Activated naive CD8-positive, alpha-beta T cell treated with anti-CD3 and anti-CD28 coated beads, Interleukin-2, amount 50 U/mL, for 24 hours (primary cell): ENCODE data around the gene STX2.
A peak's percentile ranks its signal among the peaks of the same experiment; 100 is the strongest.
"Not testable (repeated sequence)": the region's sequence is repeated elsewhere in the genome, so short reads cannot be mapped to it uniquely, and the experiment has no call there.

Experiments used
- ATAC-seq: fragments of 150-1000 bp; cut with Tn5 transposase; one replicate; pipeline ENCODE4 v1.10.0; 2021
- DNase-seq: peaks from one replicate; pipeline ENCODE4 v3.0.0; 2021
- H3K27ac Mint-ChIP-seq: one replicate; pipeline ENCODE4 v1.8.0; 2021; ENCODE audit warnings: mild to moderate bottlenecking, mixed read lengths
- H3K27me3 Mint-ChIP-seq: one replicate; pipeline ENCODE4 v1.8.0; 2021; ENCODE audit warnings: mixed read lengths
- H3K36me3 Mint-ChIP-seq: one replicate; pipeline ENCODE4 v1.8.0; 2021; ENCODE audit warnings: low read depth, mixed read lengths
- H3K4me1 Mint-ChIP-seq: one replicate; pipeline ENCODE4 v1.8.0; 2021; ENCODE audit warnings: mixed read lengths
- H3K4me3 Mint-ChIP-seq: one replicate; pipeline ENCODE4 v1.8.0; 2021; ENCODE audit warnings: mild to moderate bottlenecking, moderate library complexity, mixed read lengths
- H3K9me3 Mint-ChIP-seq: one replicate; pipeline ENCODE4 v1.8.0; 2021; ENCODE audit warnings: mixed read lengths

The STX2 gene

DNA sequence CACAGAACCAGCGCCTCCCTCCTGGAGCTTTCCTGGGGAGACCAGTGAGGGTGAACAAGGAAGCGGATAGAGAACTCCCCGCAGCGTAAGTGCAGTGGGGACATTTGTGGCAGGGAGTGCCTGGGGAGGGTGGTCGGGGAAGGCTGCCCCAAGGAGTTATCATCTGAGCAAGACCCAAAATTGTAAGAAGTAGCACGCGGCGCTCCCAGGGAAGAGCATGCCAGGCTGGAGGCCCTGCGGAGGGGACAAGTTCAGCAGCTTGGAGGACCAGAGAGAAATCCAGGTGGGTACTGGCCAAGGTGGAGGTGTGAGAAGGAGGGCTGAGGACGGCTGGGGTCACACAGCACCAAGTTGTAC, 76.8 kb downstream of the STX2 start:
- ATAC-seq, result no peak
- Mint-ChIP-seq H3K4me3 (peak overlapping the region; percentile 15), H3K27ac (no peak overlapping the region), H3K9me3 (no peaks in the 10 kb centered on the region), H3K36me3 (no peaks in the 10 kb centered on the region), H3K27me3 (peaks cover 14% of the 10 kb centered on the region), H3K4me1 (peaks cover 6% of the 10 kb centered on the region)
- no peak for DNase-seq

- H3K27ac Mint-ChIP-seq, result no peak overlapping the region
- no peaks in the 10 kb centered on the region for H3K36me3 Mint-ChIP-seq
- peak; percentile 68 for DNase-seq
- no peaks in the 10 kb centered on the region for H3K9me3 Mint-ChIP-seq
- ATAC-seq, result peak; percentile 57
- H3K4me1 Mint-ChIP-seq, result peaks cover 6% of the 10 kb centered on the region
- peaks cover 14% of the 10 kb centered on the region for H3K27me3 Mint-ChIP-seq
- peak overlapping the region; percentile 15 for H3K4me3 Mint-ChIP-seq
These were observed 77.3 kb downstream of the STX2 start for GRCh38 chr12:130761537-130762318.

GRCh38 chr12:130754234-130754901, 84.7 kb downstream of the STX2 start:
- Mint-ChIP-seq H3K4me1 (peaks cover 5% of the 10 kb centered on the region), H3K27ac (peak overlapping the region; percentile 79), H3K27me3 (no peaks in the 10 kb centered on the region), H3K4me3 (no peak overlapping the region), H3K9me3 (peaks cover 12% of the 10 kb centered on the region), H3K36me3 (peaks cover 6% of the 10 kb centered on the region)
- DNase-seq (no peak), ATAC-seq (no peak)

GRCh38 chr12:130752692-130753230, 86.3 kb downstream of the STX2 start:
- Mint-ChIP-seq H3K36me3 (peaks cover 6% of the 10 kb centered on the region), H3K4me3 (no peak overlapping the region), H3K27me3 (peaks cover 5% of the 10 kb centered on the region), H3K9me3 (peaks cover 12% of the 10 kb centered on the region), H3K4me1 (peaks cover 8% of the 10 kb centered on the region), H3K27ac (no peak overlapping the region)
- DNase-seq (no peak), ATAC-seq (no peak)

- DNase-seq, ATAC-seq, H3K27me3 Mint-ChIP-seq, H3K27ac Mint-ChIP-seq, H3K4me1 Mint-ChIP-seq, H3K36me3 Mint-ChIP-seq, H3K4me3 Mint-ChIP-seq: not testable (repeated sequence)
- H3K9me3 Mint-ChIP-seq, result peaks cover 12% of the 10 kb centered on the region
These were observed 87.0 kb downstream of the STX2 start for GRCh38 chr12:130752037-130752436.

GRCh38 chr12:130748786-130749185, 90.3 kb downstream of the STX2 start:
- Mint-ChIP-seq H3K9me3 (no peaks in the 10 kb centered on the region), H3K27ac (no peak overlapping the region), H3K36me3 (no peaks in the 10 kb centered on the region), H3K4me3 (no peak overlapping the region), H3K4me1 (peaks cover 4% of the 10 kb centered on the region), H3K27me3 (peaks cover 11% of the 10 kb centered on the region)
- DNase-seq (no peak), ATAC-seq (no peak)

DNA sequence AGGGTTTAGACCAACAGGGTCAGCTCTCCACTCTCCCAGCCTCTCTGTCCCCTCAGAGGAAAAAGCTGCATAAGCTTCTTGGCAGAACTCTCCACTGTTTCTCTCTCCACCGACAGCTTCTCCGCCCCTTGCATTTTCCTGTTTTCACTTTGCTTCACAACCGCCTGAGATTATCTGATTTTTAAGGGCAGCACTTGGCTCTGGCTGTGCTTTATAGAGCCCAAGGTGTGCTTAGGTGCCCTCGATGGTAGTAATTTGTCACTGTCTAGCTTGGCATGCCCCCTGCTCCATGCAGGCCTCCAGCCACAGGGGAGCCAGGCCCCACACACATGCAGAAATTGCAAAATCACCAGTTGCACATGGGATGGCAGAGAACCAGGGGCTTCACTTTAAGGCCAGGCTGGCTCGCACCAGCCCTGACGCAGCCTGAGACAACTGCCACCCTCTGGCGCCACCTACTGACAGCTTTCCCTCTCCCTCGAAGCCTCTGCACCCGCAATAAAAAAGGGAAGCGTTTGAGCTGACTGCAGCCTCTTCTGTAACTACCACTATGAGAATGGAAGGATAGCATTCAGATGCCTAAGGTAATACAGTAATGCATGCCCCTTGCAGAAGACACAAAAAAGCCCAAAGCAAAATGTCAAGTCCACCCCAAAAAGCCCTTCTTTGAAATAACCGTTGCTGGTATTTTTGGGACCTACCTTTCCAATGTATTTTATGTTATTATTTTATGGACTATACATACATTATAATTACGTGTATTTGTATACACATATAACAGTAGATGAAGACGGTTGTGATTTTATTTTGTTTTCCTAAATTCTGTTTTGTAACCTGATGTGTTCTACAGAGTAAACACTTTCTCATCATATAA, 90.9 kb downstream of the STX2 start:
- no peaks in the 10 kb centered on the region for H3K36me3 Mint-ChIP-seq
- H3K9me3 Mint-ChIP-seq, result no peaks in the 10 kb centered on the region
- DNase-seq (peak; percentile 84), ATAC-seq (peak; percentile 81)
- H3K4me3 Mint-ChIP-seq, result no peak overlapping the region
- peaks cover 11% of the 10 kb centered on the region for H3K27me3 Mint-ChIP-seq
- peaks cover 4% of the 10 kb centered on the region for H3K4me1 Mint-ChIP-seq
- H3K27ac Mint-ChIP-seq, result no peak overlapping the region

- no peaks in the 10 kb centered on the region for H3K9me3 Mint-ChIP-seq
- DNase-seq (no peak), ATAC-seq (no peak)
- H3K36me3 Mint-ChIP-seq, result no peaks in the 10 kb centered on the region
- no peak overlapping the region for H3K27ac Mint-ChIP-seq
- peaks cover 4% of the 10 kb centered on the region for H3K4me1 Mint-ChIP-seq
- peaks cover 13% of the 10 kb centered on the region for H3K27me3 Mint-ChIP-seq
- H3K4me3 Mint-ChIP-seq, result no peak overlapping the region
These were observed 92.5 kb downstream of the STX2 start for GRCh38 chr12:130746546-130746945.

- DNase-seq (no peak), ATAC-seq (no peak)
- Mint-ChIP-seq H3K36me3 (no peaks in the 10 kb centered on the region), H3K27me3 (peaks cover 16% of the 10 kb centered on the region), H3K4me1 (peaks cover 4% of the 10 kb centered on the region), H3K9me3 (peaks cover 4% of the 10 kb centered on the region), H3K27ac (no peak overlapping the region), H3K4me3 (no peak overlapping the region)
These were observed 93.1 kb downstream of the STX2 start for GRCh38 chr12:130745921-130746320.

GRCh38 chr12:130744274-130744673, 94.8 kb downstream of the STX2 start:
- DNase-seq (no peak), ATAC-seq (no peak)
- H3K27ac Mint-ChIP-seq, result no peak overlapping the region
- H3K9me3 Mint-ChIP-seq, result peaks cover 4% of the 10 kb centered on the region
- peaks cover 4% of the 10 kb centered on the region for H3K4me1 Mint-ChIP-seq
- no peak overlapping the region for H3K4me3 Mint-ChIP-seq
- H3K27me3 Mint-ChIP-seq, result peaks cover 24% of the 10 kb centered on the region
- no peaks in the 10 kb centered on the region for H3K36me3 Mint-ChIP-seq

DNA sequence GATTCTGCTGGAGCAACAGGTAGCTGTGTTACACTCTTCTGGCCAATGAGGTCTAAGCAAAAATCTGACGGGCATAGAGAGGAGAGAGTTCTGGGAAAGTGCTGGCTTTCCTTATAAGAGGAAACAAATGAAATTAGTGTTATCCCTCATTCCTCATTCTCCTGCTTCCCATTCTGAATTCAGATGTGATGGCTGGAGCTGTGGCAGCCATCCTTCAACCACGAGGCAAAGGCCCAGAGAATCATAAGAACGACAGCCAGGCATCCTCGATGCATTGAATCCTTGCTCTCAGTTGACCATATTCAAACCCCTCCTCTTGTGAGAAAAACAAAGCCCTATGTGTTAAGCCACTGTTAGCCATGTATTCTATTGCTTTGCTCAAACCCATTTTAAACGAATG, 95.4 kb downstream of the STX2 start:
- Mint-ChIP-seq H3K4me3 (no peak overlapping the region), H3K27ac (no peak overlapping the region), H3K9me3 (peaks cover 4% of the 10 kb centered on the region), H3K36me3 (no peaks in the 10 kb centered on the region), H3K27me3 (peaks cover 24% of the 10 kb centered on the region), H3K4me1 (peaks cover 4% of the 10 kb centered on the region)
- DNase-seq (no peak), ATAC-seq (no peak)

DNA sequence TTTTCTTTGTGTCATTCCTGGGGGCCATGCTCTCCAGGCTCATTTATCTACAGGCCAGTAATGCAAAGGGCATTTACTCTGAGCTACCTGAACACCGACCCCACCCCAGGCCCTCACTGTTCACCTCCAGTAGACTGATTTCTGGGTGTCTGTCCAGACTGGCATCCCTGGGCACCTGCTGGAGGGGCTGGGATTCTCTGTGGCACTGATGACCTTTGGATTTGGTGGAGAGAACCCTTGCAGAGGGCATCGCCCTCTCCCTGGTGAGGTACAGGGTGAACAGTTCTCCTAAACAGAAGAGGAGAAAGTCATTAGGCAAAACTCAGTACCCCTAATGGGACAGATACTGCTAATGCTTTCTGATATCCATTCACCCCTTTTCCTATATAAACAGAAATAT, 95.9 kb downstream of the STX2 start:
- Mint-ChIP-seq H3K9me3 (peaks cover 4% of the 10 kb centered on the region), H3K4me1 (peaks cover 4% of the 10 kb centered on the region), H3K4me3 (no peak overlapping the region), H3K36me3 (no peaks in the 10 kb centered on the region), H3K27me3 (peaks cover 25% of the 10 kb centered on the region), H3K27ac (no peak overlapping the region)
- DNase-seq (no peak), ATAC-seq (no peak)

GRCh38 chr12:130742716-130743115, 96.3 kb downstream of the STX2 start:
- H3K36me3 Mint-ChIP-seq, result no peaks in the 10 kb centered on the region
- peaks cover 4% of the 10 kb centered on the region for H3K9me3 Mint-ChIP-seq
- H3K4me1 Mint-ChIP-seq, result peaks cover under 1% of the 10 kb centered on the region
- DNase-seq (no peak), ATAC-seq (no peak)
- H3K27me3 Mint-ChIP-seq, result peaks cover 23% of the 10 kb centered on the region
- no peak overlapping the region for H3K4me3 Mint-ChIP-seq
- no peak overlapping the region for H3K27ac Mint-ChIP-seq

DNA sequence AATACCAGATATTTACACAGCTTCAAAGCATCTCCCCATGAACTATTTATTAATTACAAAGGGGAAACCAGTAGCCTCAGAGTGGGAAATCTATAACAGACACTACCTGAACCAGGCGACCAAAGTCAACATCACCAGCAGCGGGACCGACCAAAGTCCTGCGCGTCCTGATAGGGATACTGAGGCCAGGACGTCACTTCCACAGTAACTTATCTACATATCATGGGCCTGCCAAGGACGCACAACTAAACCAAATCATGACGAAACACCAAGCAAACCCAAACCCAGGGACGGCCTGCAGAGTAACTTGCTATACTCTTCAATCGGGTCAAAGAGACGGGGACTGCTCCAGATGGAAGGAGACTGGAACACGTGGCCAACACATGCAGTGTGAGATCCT, 96.9 kb downstream of the STX2 start:
- H3K27me3 Mint-ChIP-seq, result peaks cover 28% of the 10 kb centered on the region
- no peak for DNase-seq
- ATAC-seq, result no peak
- H3K4me3 Mint-ChIP-seq, result no peak overlapping the region
- H3K4me1 Mint-ChIP-seq, result no peaks in the 10 kb centered on the region
- no peaks in the 10 kb centered on the region for H3K36me3 Mint-ChIP-seq
- H3K27ac Mint-ChIP-seq, result no peak overlapping the region
- peaks cover 4% of the 10 kb centered on the region for H3K9me3 Mint-ChIP-seq
